HEK293T (cell line): ENCODE data around the gene TFIP11.

Experiments used
- BHLHE40 ChIP-seq: fragments of 450-650 bp; IDR thresholded peaks from 2 replicates; pipeline ENCODE4 v1.6.1; 2016; ENCODE audit warnings: mild to moderate bottlenecking, moderate library complexity, borderline replicate concordance
- ELF4 ChIP-seq: fragments of 450-650 bp; IDR thresholded peaks from 2 replicates; pipeline ENCODE4 v1.6.1; 2017; ENCODE audit warnings: antibody characterized with exemption
- FOXM1 ChIP-seq: fragments of 450-650 bp; IDR thresholded peaks from 2 replicates; pipeline ENCODE4 v1.6.1; 2017; ENCODE audit warnings: mild to moderate bottlenecking, borderline replicate concordance
- SP1 ChIP-seq: fragments of 450-650 bp; IDR thresholded peaks from 2 replicates; pipeline ENCODE4 v1.6.1; 2017
- SUZ12 ChIP-seq: fragments of 450-650 bp; IDR thresholded peaks from 2 replicates; pipeline ENCODE4 v1.6.1; 2016; ENCODE audit warnings: mild to moderate bottlenecking

DNA sequence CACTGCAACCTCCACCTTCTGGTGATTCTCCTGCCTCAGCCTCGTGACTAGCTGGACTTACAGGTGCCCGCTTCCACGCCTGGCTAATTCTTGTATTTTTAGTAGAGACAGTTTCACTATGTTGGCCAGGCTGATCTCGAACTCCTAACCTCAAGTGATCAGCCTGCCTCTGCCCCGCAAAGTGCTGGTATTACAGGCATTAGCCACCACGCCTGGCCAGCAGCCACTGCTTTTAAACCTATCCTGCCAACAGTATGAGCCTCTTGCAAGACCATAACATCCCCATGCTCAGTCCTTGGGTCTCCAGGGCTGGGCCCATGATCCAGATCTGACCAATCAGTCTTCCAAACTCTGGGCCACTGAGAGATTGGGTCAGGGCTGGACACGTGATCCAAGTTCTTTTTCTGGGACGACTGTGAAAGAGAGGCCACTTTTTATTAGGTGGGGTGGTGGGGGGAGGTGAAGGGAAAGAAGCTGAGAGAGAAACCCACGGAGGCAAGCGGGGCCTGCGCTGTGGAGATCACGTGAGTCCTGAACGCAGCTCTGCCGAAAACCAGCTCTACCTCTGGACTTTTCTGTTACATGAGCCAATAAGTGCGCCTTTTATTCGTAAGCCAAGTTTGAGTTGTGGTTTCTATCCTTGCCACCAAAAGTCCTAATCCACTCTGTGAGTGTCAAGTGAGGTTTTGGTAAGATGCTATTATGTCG lies 65.3 kb downstream of the TFIP11 start:
- TF ChIP-seq BHLHE40: no peak
- TF ChIP-seq SP1: no peak
- TF ChIP-seq SUZ12: no peak
- TF ChIP-seq FOXM1: no peak
- no peak for TF ChIP-seq ELF4
